ENCODE measurements around the gene BLM.

Gene BLM

DNA sequence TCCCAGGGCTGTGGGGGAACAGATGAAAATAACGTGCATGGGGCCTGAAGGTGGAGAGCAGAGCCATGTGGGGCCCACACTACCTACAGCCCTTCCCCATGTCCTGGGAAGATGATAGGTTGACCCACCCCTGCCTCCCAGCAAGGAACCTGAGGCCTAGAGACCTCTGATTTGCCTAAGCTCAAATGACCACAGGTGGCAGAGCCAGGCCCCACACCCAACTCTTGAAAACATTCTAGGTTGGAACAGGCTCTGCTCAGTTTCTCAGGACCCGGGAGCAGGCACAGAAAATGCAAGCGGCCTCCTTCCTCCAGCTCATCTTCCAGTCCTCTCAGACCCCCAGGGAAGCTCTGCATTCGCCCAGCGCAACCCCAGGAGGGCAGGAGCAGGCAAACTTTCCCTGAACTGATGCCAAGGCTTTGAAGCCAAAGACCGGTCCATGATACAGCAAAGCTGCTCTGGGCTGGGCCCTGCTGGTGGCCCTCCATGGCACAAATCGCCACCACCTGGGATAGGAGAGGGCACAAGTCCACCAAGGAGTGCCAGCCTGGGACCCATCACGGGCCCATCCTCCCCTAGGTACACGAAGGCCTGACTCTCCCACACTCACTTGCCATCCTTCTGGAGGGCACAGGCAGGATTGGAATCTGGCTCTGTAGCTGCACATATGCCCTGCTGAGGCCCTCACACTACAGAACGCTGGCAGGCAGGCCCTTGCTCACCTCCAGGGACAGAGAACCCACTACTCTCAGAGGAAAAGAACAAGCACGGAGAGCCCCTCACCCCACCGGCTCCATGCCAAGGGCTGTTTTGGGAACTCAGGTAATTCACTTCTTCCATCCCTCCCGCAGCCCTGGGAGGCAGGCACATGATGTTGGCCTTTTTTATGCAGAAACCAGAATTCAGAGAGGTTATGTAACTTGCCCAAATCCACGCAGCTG is 100.2 kb downstream of the BLM start:
- TF ChIP-seq, protein P1, sequence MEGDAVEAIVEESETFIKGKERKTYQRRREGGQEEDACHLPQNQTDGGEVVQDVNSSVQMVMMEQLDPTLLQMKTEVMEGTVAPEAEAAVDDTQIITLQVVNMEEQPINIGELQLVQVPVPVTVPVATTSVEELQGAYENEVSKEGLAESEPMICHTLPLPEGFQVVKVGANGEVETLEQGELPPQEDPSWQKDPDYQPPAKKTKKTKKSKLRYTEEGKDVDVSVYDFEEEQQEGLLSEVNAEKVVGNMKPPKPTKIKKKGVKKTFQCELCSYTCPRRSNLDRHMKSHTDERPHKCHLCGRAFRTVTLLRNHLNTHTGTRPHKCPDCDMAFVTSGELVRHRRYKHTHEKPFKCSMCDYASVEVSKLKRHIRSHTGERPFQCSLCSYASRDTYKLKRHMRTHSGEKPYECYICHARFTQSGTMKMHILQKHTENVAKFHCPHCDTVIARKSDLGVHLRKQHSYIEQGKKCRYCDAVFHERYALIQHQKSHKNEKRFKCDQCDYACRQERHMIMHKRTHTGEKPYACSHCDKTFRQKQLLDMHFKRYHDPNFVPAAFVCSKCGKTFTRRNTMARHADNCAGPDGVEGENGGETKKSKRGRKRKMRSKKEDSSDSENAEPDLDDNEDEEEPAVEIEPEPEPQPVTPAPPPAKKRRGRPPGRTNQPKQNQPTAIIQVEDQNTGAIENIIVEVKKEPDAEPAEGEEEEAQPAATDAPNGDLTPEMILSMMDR (IDR thresholded peaks at IDR 0.05; ENCODE audit: low read depth, low read length): no peak
- no peaks in the 10 kb centered on the region for H3K9me3 ChIP-seq
- no peak for DNase-seq
- peaks cover 7% of the 10 kb centered on the region for H3K36me3 ChIP-seq
- H3K4me3 ChIP-seq (ENCODE audit: low read depth, low read length): no peak overlapping the region
- H3K27me3 ChIP-seq: no peaks in the 10 kb centered on the region
- peaks cover 11% of the 10 kb centered on the region for H3K4me1 ChIP-seq

DNA sequence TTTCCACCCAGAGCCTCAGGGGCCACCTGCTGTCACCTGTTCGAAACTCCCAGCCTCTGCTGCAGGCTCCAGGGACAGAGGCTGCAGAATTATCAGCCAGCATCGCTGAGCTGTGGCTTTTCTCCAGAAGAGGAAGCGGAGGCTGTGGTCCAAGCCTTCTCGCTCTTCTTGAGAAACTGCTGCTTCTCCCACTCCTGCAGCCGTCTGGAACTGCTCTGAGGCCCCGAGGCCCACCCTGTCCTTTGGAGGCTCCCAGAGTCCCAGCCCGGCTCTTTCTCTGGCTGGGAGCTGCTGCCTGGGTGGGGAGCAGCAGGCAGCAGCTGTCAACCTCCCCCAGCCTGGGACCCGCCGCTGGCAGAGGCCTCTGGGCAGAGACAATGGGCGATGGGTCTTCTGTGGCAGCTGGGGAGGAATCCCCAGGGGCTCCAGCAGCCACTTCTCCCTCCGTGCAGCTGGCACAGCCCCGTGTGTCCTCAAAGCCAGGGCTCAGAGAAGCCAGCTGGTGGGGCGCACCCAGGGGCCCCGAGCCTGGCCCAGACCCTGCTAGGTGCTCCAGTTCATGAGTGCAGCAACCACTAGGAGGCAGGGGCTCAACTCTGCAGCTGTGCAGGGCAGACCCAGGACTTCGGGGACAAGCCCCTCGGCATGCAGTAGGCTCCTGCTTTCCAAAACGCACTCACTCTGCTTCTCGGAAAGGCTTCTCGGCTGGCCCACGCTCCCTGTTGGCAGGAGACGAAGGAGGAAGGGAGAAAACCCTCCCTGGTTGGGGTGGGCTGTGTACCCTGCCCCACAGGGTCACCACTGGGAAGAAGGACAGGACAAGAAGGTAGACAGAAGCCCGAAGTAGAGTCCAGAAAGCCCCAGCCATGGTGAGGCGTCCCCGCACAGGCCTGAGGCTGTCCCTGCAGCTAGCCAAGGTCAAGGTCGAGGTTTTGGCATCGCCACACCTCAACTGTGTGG is 101.4 kb downstream of the BLM start:
- Histone ChIP-seq H3K9me3 (no peaks in the 10 kb centered on the region), H3K27me3 (no peaks in the 10 kb centered on the region), H3K36me3 (no peaks in the 10 kb centered on the region; the same call in 1 of the 2 replicates), H3K4me1 (peaks cover 11% of the 10 kb centered on the region), H3K4me3 (ENCODE audit: low read depth, low read length) (no peak overlapping the region)
- peak; percentile 78 for DNase-seq
- TF ChIP-seq, protein P1 (IDR thresholded peaks at IDR 0.05; ENCODE audit: low read depth, low read length): peak; percentile 49

DNA sequence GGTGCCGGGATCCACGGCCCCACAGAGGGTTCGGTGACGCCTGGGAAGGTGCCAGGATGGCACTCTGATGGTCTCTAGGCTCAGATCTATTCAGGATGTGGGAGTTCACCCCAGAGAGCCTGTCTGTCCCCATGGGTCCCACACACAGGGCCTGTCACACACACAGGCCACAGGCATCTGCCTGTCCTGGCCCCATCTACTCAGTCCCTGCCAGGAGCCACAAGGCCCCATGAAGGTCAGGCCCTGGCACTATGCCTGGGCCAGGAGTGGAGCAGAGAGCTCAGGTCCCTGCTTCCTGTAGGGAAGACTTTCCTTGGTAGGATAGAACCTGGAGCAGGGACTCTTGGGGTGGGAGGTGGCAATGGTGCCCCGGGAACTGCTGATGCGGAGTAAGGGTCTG is 102.2 kb downstream of the BLM start:
- no peak for DNase-seq
- Histone ChIP-seq H3K9me3 (no peaks in the 10 kb centered on the region), H3K27me3 (no peaks in the 10 kb centered on the region), H3K4me3 (ENCODE audit: low read depth, low read length) (no peak overlapping the region), H3K4me1 (peaks cover 11% of the 10 kb centered on the region), H3K36me3 (no peaks in the 10 kb centered on the region; the same call in 1 of the 2 replicates)
- TF ChIP-seq, protein P1 (IDR thresholded peaks at IDR 0.05; ENCODE audit: low read depth, low read length): no peak

DNA sequence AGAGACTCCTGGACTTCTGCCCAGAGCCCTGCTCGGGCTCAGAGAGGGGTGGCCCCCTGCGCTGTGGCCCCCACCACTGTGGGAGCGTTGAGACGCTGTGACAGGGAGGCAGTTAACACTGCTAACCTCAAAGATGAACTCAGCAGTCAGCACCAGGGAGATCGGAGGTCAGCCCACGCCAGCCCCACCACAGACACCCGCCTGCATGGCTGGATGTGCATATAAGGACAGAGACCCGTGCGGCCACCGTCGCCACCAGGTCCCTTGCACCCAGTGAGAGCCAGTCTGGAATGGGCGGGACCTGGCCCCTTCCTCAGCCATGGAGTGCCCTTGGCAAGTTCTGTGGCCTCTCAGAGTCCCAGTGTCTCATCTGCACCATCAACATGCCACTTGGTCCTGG is 102.7 kb downstream of the BLM start:
- DNase-seq: no peak
- TF ChIP-seq, protein P1 (IDR thresholded peaks at IDR 0.05; ENCODE audit: low read depth, low read length): no peak
- no peaks in the 10 kb centered on the region for H3K27me3 ChIP-seq
- H3K4me1 ChIP-seq: peaks cover 11% of the 10 kb centered on the region
- H3K36me3 ChIP-seq: no peaks in the 10 kb centered on the region; the same call in 1 of the 2 replicates
- H3K4me3 ChIP-seq (ENCODE audit: low read depth, low read length): no peak overlapping the region
- H3K9me3 ChIP-seq: no peaks in the 10 kb centered on the region

DNA sequence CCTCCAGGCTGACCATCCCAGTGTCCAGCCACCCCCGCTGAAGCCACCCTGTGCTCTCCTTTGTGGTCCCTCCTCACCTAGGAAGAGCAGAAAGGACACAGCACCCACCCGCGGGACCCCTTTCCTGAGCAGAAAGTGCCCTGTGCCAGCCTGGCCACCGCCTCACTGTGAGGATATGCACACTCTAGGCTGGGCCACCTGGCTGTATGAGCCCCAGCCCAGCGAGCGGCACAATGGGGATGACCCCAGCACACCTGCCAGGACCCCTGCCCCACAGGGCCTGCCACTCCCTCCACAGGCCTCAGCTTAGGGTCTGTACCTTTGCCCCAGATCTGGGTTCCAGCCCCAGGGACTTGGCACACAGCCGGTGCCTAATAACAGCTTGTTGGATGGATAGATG is 103.3 kb downstream of the BLM start:
- TF ChIP-seq, protein P1 (IDR thresholded peaks at IDR 0.05; ENCODE audit: low read depth, low read length): no peak
- no peaks in the 10 kb centered on the region; the same call in 1 of the 2 replicates for H3K36me3 ChIP-seq
- no peaks in the 10 kb centered on the region for H3K9me3 ChIP-seq
- H3K4me1 ChIP-seq: peaks cover 11% of the 10 kb centered on the region
- no peaks in the 10 kb centered on the region for H3K27me3 ChIP-seq
- DNase-seq: no peak
- no peak overlapping the region for H3K4me3 ChIP-seq (ENCODE audit: low read depth, low read length)
